K562 (cell line): ENCODE results near the gene ERF. TPM values are rescaled to one million over a fixed set of nuclear protein-coding genes. Genes with fewer than 3 reads are reported as not detected.

Experiments
- ARID1B ChIP-seq: fragments of 450-650 bp; IDR thresholded peaks from 2 replicates; pipeline ENCODE4 v1.6.1; 2016; ENCODE audit warnings: antibody characterized with exemption, mild to moderate bottlenecking, inconsistent platforms
- FOXJ3 ChIP-seq: sonication (generic); formaldehyde crosslinking; IDR thresholded peaks from 2 replicates; pipeline ENCODE4 v1.4.0; 2020; ENCODE audit warnings: mild to moderate bottlenecking, missing genetic modification reagents
- MCM5 ChIP-seq: fragments of 450-650 bp; IDR thresholded peaks from 2 replicates; pipeline ENCODE4 v1.6.1; 2016; ENCODE audit warnings: low read depth
- MCM7 ChIP-seq, 2 experiments: fragments of 450-650 bp; IDR thresholded peaks; 2 replicates each; pipeline ENCODE4 v1.6.1; 2016 to 2018
- MIER1 ChIP-seq: fragments of 450-650 bp; IDR thresholded peaks from 2 replicates; pipeline ENCODE4 v1.6.1; 2016; ENCODE audit warnings: antibody characterized with exemption, mild to moderate bottlenecking, low read depth
- MYBL2 ChIP-seq, 2 experiments: fragments of 450-650 bp in 1 of 2; sonication (generic) in 1 of 2; formaldehyde crosslinking in 1 of 2; IDR thresholded peaks; 2 replicates each; pipeline versions ENCODE4 v1.6.1 to v1.8.1; 2017 to 2022; ENCODE audit warnings: borderline replicate concordance in 1 of 2, inconsistent platforms in 1 of 2, low read depth in 1 of 2, mild to moderate bottlenecking in 1 of 2, missing genetic modification reagents in 1 of 2, moderate library complexity in 1 of 2
- NR1H2 ChIP-seq: sonication (generic); formaldehyde crosslinking; IDR thresholded peaks from 2 replicates; pipeline ENCODE4 v1.4.0; 2020; ENCODE audit warnings: mild to moderate bottlenecking, missing genetic modification reagents
- PHF8 ChIP-seq: fragments of 200-600 bp; sonication (generic); IDR thresholded peaks from 2 replicates; pipeline ENCODE4 v1.6.1; 2012; ENCODE audit warnings: mixed run types, mild to moderate bottlenecking, inconsistent platforms, low read length, moderate library complexity, borderline replicate concordance
- POU5F1 ChIP-seq: fragments of 150-350 bp; IDR thresholded peaks from 2 replicates; pipeline ENCODE4 v1.6.1; 2014; ENCODE audit warnings: borderline replicate concordance, low read length, low read depth, mild to moderate bottlenecking; ENCODE audit not compliant: partially characterized antibody
- PYGO2 ChIP-seq: fragments of 450-650 bp; IDR thresholded peaks from 2 replicates; pipeline ENCODE4 v1.6.1; 2016; ENCODE audit warnings: mild to moderate bottlenecking, missing genetic modification characterization, moderate library complexity, missing compliant biosample characterization
- RFX5 ChIP-seq: IDR thresholded peaks from 2 replicates; pipeline ENCODE4 v1.6.1; 2011; ENCODE audit warnings: low read depth, mild to moderate bottlenecking, improper control_type of control experiment, low read length
- STAT6 ChIP-seq: sonication (generic); formaldehyde crosslinking; IDR thresholded peaks from 2 replicates; pipeline ENCODE4 v1.8.1; 2023; ENCODE audit warnings: mild to moderate bottlenecking, missing genetic modification reagents
- TBP ChIP-seq: optimal IDR thresholded peaks from 2 replicates; pipeline ENCODE3; 2011; ENCODE audit warnings: low read depth, low read length, improper control_type of control experiment
- ZNF140 ChIP-seq: fragments of 250-450 bp; sonication (Bioruptor Pico); IDR thresholded peaks from 2 replicates; pipeline ENCODE4 v1.8.0; 2021; ENCODE audit warnings: moderate library complexity, mild to moderate bottlenecking, inconsistent platforms
- ZNF280A ChIP-seq: fragments of 450-650 bp; IDR thresholded peaks from 2 replicates; pipeline ENCODE4 v1.6.1; 2018; ENCODE audit warnings: mild to moderate bottlenecking, low read depth; ENCODE audit not compliant: partially characterized antibody
- ZNF589 ChIP-seq: fragments of 200-800 bp; sonication (Bioruptor generic); IDR thresholded peaks from 2 replicates; pipeline ENCODE4 v1.6.1; 2016; ENCODE audit warnings: low read depth, missing genetic modification characterization, missing compliant biosample characterization
- ZNF639 ChIP-seq, 2 experiments: fragments of 200-800 bp in 1 of 2; sonication (Bioruptor generic) in 1 of 2; sonication (generic) in 1 of 2; formaldehyde crosslinking in 1 of 2; IDR thresholded peaks in 1 of 2; conservative IDR thresholded peaks in 1 of 2; 2 replicates each; pipeline versions ENCODE4 v1.5.0 to v1.6.1; 2016 to 2020; ENCODE audit warnings: missing compliant biosample characterization in 1 of 2, missing genetic modification characterization in 1 of 2, missing genetic modification reagents in 1 of 2
- ZNF696 ChIP-seq: fragments of 250-450 bp; sonication (Bioruptor Pico); conservative IDR thresholded peaks from 2 replicates; pipeline ENCODE4 v1.4.0; 2020; ENCODE audit warnings: mild to moderate bottlenecking, moderate library complexity
- polyA plus RNA-seq, 8 experiments: library from polyadenylated mRNA; depleted of rRNA in 4 of 8; stranded (reverse) in 5 of 8; unstranded in 3 of 8; fragments of >200 nt; fragmentation: Nextera tagmentation in 2 of 8; fragmentation: Illumina TruSeq in 1 of 8; extraction: Ambion mirVana in 2 of 8; extraction: Trizol in 1 of 8; gene quantifications; 2 replicates each; pipeline versions ENCODE4 v1.2.1 to v1.2.3, GENCODE V29; 2011 to 2014; ENCODE audit warnings: inconsistent platforms in 1 of 8, missing spikeins in 1 of 8
- total RNA-seq, 7 experiments: library from RNA; depleted of rRNA in 6 of 7; stranded (reverse); fragments of >200 nt in 6 of 7; fragmentation: Illumina TruSeq in 2 of 7; extraction: Trizol in 2 of 7; gene quantifications; 2 replicates each; pipeline versions ENCODE4 v1.2.1 to v1.2.3, GENCODE V29; 2011 to 2021; ENCODE audit warnings: low replicate concordance in 1 of 7

The ERF gene
- total and polyA plus RNA-seq, 9 of the 15 experiments (the other 6 are each of a cell fraction or from before 2014, with no cell fraction given): 0.03 to 75.4 (median 27.0) TPM

GRCh38 chr19:42254850-42255765 lies at the start of gene ERF (continued):
- TF ChIP-seq PYGO2 (tag) (no peak), ARID1B (no peak), TBP (peak; percentile 80), MYBL2 (IDR thresholded peaks at IDR 0.05; ENCODE audit: low read depth) (no peak), MYBL2 (CRISPR knock-in tag; IDR thresholded peaks at IDR 0.05; ENCODE audit: borderline replicate concordance) (no peak), ZNF639 (CRISPR knock-in tag; conservative IDR thresholded peaks at IDR 0.05 in 1 of 2, IDR thresholded peaks at IDR 0.05 in 1 of 2) (peak in 1 of 2 experiments; percentile 40; a peak in 1 of 4 replicates), POU5F1 (no peak), ZNF280A (no peak), ZNF696 (CRISPR knock-in tag) (no peak), ZNF589 (CRISPR knock-in tag) (no peak), NR1H2 (CRISPR knock-in tag) (no peak), STAT6 (CRISPR knock-in tag) (no peak), ZNF140 (CRISPR knock-in tag) (no peak), MCM5 (no peak), FOXJ3 (CRISPR knock-in tag) (no peak), RFX5 (no peak), PHF8 (peak; percentile 52; the same call in 1 of the 2 replicates), MCM7 (IDR thresholded peaks at IDR 0.05) (no peak), MIER1 (no peak)
